Keratinocyte (primary cell): Measurements from ENCODE around the gene HIRA. TPM values are rescaled to one million over a fixed set of nuclear protein-coding genes. Genes with fewer than 3 reads are reported as not detected.

Experiments
- DNase-seq: peaks from one replicate; pipeline ENCODE4 v3.0.0-alpha.2; 2011; ENCODE audit warnings: low read depth, missing footprints, low spot score
- FAIRE-seq: peaks from 2 replicates; lab custom pipeline; 2011; peaks lifted over from hg19 to GRCh38; lab: Jason Lieb, UNC
- H2AFZ ChIP-seq: 2 replicates; pipeline ENCODE4 v1.6.0; 2012; ENCODE audit warnings: low read length, control low read depth, inconsistent platforms; ENCODE audit not compliant: control insufficient read depth
- H3K27ac ChIP-seq: 2 replicates; pipeline ENCODE4 v1.5.1; 2011; ENCODE audit warnings: low read length; ENCODE audit not compliant: control insufficient read depth, insufficient read depth
- H3K27me3 ChIP-seq: 3 replicates; pipeline ENCODE4 v1.6.0; 2011; ENCODE audit warnings: low read length; ENCODE audit not compliant: control insufficient read depth, insufficient read depth; ENCODE audit errors: extremely low read depth
- H3K36me3 ChIP-seq, 2 experiments: 2 replicates in 1 of 2; 3 replicates in 1 of 2; pipeline ENCODE4 v1.5.1; 2011; ENCODE audit warnings: low read length in 2 of 2, mild to moderate bottlenecking in 1 of 2; ENCODE audit not compliant: control insufficient read depth in 2 of 2, insufficient read depth in 2 of 2; ENCODE audit errors: extremely low read depth in 1 of 2
- H3K4me1 ChIP-seq: 3 replicates; pipeline ENCODE4 v1.5.1; 2011; ENCODE audit warnings: low read length; ENCODE audit not compliant: control insufficient read depth, insufficient read depth; ENCODE audit errors: extremely low read depth
- H3K4me2 ChIP-seq: 3 replicates; pipeline ENCODE4 v1.6.0; 2011; ENCODE audit warnings: low read depth, low read length; ENCODE audit not compliant: control insufficient read depth, insufficient read depth; ENCODE audit errors: extremely low read depth
- H3K4me3 ChIP-seq, 3 experiments: fragments of 200-600 bp in 1 of 3; sonication (generic) in 1 of 3; 2 replicates in 2 of 3; 3 replicates in 1 of 3; pipeline ENCODE4 v1.5.1; 2011 to 2016; ENCODE audit warnings: low read length in 3 of 3, mild to moderate bottlenecking in 3 of 3, control low read depth in 2 of 3, inconsistent platforms in 1 of 3, low read depth in 1 of 3, mixed read lengths in 1 of 3, mixed run types in 1 of 3, moderate library complexity in 1 of 3; ENCODE audit not compliant: control insufficient read depth in 2 of 3, insufficient read depth in 2 of 3; ENCODE audit errors: extremely low read depth in 1 of 3
- H3K79me2 ChIP-seq: 2 replicates; pipeline ENCODE4 v1.6.0; 2012; ENCODE audit warnings: low read length; ENCODE audit not compliant: control insufficient read depth, insufficient read depth
- H3K9ac ChIP-seq: 3 replicates; pipeline ENCODE4 v1.6.0; 2011; ENCODE audit warnings: low read length; ENCODE audit not compliant: control insufficient read depth, insufficient read depth; ENCODE audit errors: extremely low read depth
- H3K9me1 ChIP-seq: 3 replicates; pipeline ENCODE4 v1.6.0; 2011; ENCODE audit warnings: low read length; ENCODE audit not compliant: control insufficient read depth, insufficient read depth; ENCODE audit errors: extremely low read depth
- H3K9me3 ChIP-seq: 2 replicates; pipeline ENCODE4 v1.5.1; 2012; ENCODE audit warnings: low read depth, low read length; ENCODE audit not compliant: control insufficient read depth
- H4K20me1 ChIP-seq: 3 replicates; pipeline ENCODE4 v1.6.0; 2011; ENCODE audit warnings: low read length; ENCODE audit not compliant: control insufficient read depth, insufficient read depth; ENCODE audit errors: extremely low read depth
- CTCF ChIP-seq, 3 experiments: IDR thresholded peaks in 1 of 3; conservative IDR thresholded peaks in 1 of 3; optimal IDR thresholded peaks in 1 of 3; 2 replicates in 2 of 3; 3 replicates in 1 of 3; pipeline versions ENCODE3 to v1.5.1; 2011; ENCODE audit warnings: low read length in 3 of 3, mild to moderate bottlenecking in 3 of 3, moderate library complexity in 2 of 3, control low read depth in 1 of 3, inconsistent platforms in 1 of 3; ENCODE audit not compliant: insufficient read depth in 2 of 3; ENCODE audit errors: extremely low read depth in 1 of 3
- EZH2 ChIP-seq: IDR thresholded peaks from one replicate; pipeline ENCODE4 v1.6.1; 2012; ENCODE audit warnings: inconsistent platforms, mild to moderate bottlenecking, low read length, moderate library complexity
- dilution Hi-C: fragments of 300-500 bp; cut with MboI; formaldehyde crosslinking; loops from one replicate; pipeline ENCODE4 v1.7.0; 2020; ENCODE audit warnings: low sequenced_read_pairs; ENCODE audit not compliant: extremely low pct_ligation_motif_present
- polyA plus RNA-seq, 5 experiments: library from polyadenylated mRNA; depleted of rRNA in 3 of 5; stranded (reverse) in 3 of 5; stranded (forward) in 1 of 5; unstranded in 1 of 5; fragments of >200 nt; gene quantifications; 1 replicate in 1 of 5; 2 replicates in 3 of 5; 3 replicates in 1 of 5; pipeline versions ENCODE4 v1.2.1 to v1.2.3, GENCODE V29; 2011 to 2012; ENCODE audit warnings: missing spikeins in 2 of 5, low read depth in 1 of 5, low replicate concordance in 1 of 5

Gene HIRA
- polyA plus RNA-seq, 1 donor (not counting 4 experiments of a cell fraction or from before 2014, with no cell fraction given): 16.7 TPM

GRCh38 chr22:19478901-19479354, 47.4 kb upstream of the HIRA start, which contains the start of gene UFD1:
Gene UFD1 (minus strand): TSS chr22:19479193. CDS start chr22:19479085, 108 bp downstream.
- dilution Hi-C loops: no loop called here
- peaks cover 54% of the 10 kb centered on the region for H3K79me2 ChIP-seq
- H3K36me3 ChIP-seq: peaks cover 5 to 12% of the 10 kb centered on the region in 2 experiments
- peak within 1 kb of the TSS; percentile 100 for H3K27ac ChIP-seq
- FAIRE-seq: no peak
- peaks cover 3% of the 10 kb centered on the region for H4K20me1 ChIP-seq
- DNase-seq: peak; percentile 23
- peak within 1 kb of the TSS; percentile 99 for H3K4me2 ChIP-seq
- peaks cover 2% of the 10 kb centered on the region for H3K9me1 ChIP-seq
- H2AFZ ChIP-seq: peak within 1 kb of the TSS; percentile 100
- peaks cover 36% of the 10 kb centered on the region for H3K4me1 ChIP-seq
- TF ChIP-seq CTCF (optimal IDR thresholded peaks at IDR 0.05 in 1 of 3, IDR thresholded peaks at IDR 0.05 in 1 of 3, conservative IDR thresholded peaks at IDR 0.05 in 1 of 3; ENCODE audit: extremely low read depth in 1 of 3, insufficient read depth in 2 of 3, low read length in 3 of 3) (no peak), EZH2 (no peak)
- no peaks in the 10 kb centered on the region for H3K9me3 ChIP-seq
- H3K9ac ChIP-seq: peak within 1 kb of the TSS; percentile 100
- H3K4me3 ChIP-seq: peak within 1 kb of the TSS; percentile 58 to 98 (median 96)
- no peaks in the 10 kb centered on the region for H3K27me3 ChIP-seq

- no peak for TF ChIP-seq CTCF (optimal IDR thresholded peaks at IDR 0.05 in 1 of 3, IDR thresholded peaks at IDR 0.05 in 1 of 3, conservative IDR thresholded peaks at IDR 0.05 in 1 of 3; ENCODE audit: extremely low read depth in 1 of 3, insufficient read depth in 2 of 3, low read length in 3 of 3)
- TF ChIP-seq EZH2: no peak
- no peak for DNase-seq
- Histone ChIP-seq H4K20me1 (peaks cover 6% of the 10 kb centered on the region), H3K4me3 (peak overlapping the region; percentile 58 to 98 (median 96)), H3K27ac (peak overlapping the region; percentile 100), H3K36me3 (peaks cover 9 to 16% of the 10 kb centered on the region in 2 experiments), H3K9ac (peak overlapping the region; percentile 100), H3K4me2 (peak overlapping the region; percentile 99), H3K9me1 (peaks cover 2% of the 10 kb centered on the region), H2AFZ (peak overlapping the region; percentile 66), H3K4me1 (peaks cover 36% of the 10 kb centered on the region), H3K27me3 (no peaks in the 10 kb centered on the region), H3K9me3 (no peaks in the 10 kb centered on the region), H3K79me2 (peaks cover 60% of the 10 kb centered on the region)
- dilution Hi-C loops: no loop called here
- no peak for FAIRE-seq
These were observed 46.7 kb upstream of the HIRA start for GRCh38 chr22:19478045-19478900.
